Neural crest cell (in vitro differentiated cells): ENCODE results near the gene KASH5. TPM values are rescaled to one million over a fixed set of nuclear protein-coding genes. Genes with fewer than 3 reads are reported as not detected.

Source experiments
- DNase-seq: peaks from one replicate; pipeline ENCODE4 v3.0.0; 2021; ENCODE audit warnings: low read depth, mixed read lengths, low spot score
- H3K27ac Mint-ChIP-seq: one replicate; pipeline ENCODE4 v1.8.0; 2021; ENCODE audit warnings: mild to moderate bottlenecking, mixed read lengths; ENCODE audit not compliant: unreplicated experiment
- H3K27me3 Mint-ChIP-seq: 2 replicates; pipeline ENCODE4 v1.8.0; 2021; ENCODE audit warnings: low read depth, mild to moderate bottlenecking, mixed read lengths
- H3K36me3 Mint-ChIP-seq: 2 replicates; pipeline ENCODE4 v1.8.0; 2021; ENCODE audit warnings: low read depth, mild to moderate bottlenecking, mixed read lengths
- H3K4me1 Mint-ChIP-seq: 2 replicates; pipeline ENCODE4 v1.8.0; 2021; ENCODE audit warnings: mixed read lengths
- H3K4me3 Mint-ChIP-seq: one replicate; pipeline ENCODE4 v1.8.0; 2021; ENCODE audit warnings: mild to moderate bottlenecking, mixed read lengths
- H3K9me3 Mint-ChIP-seq: 2 replicates; pipeline ENCODE4 v1.8.0; 2021; ENCODE audit warnings: mixed read lengths
- total RNA-seq: library from RNA; stranded (reverse); gene quantifications from 2 replicates; pipeline ENCODE4 v1.2.1, GENCODE V29; 2021
- TF ChIP-seq, protein P1 (sequence below): fragments of 200-600 bp; sonication (generic); conservative IDR thresholded peaks from 2 replicates; pipeline ENCODE4 v1.5.0; 2021; ENCODE audit warnings: antibody characterized with exemption, mild to moderate bottlenecking

Gene KASH5
- total RNA-seq, 1 donor from 2014 or later, result not detected

DNA sequence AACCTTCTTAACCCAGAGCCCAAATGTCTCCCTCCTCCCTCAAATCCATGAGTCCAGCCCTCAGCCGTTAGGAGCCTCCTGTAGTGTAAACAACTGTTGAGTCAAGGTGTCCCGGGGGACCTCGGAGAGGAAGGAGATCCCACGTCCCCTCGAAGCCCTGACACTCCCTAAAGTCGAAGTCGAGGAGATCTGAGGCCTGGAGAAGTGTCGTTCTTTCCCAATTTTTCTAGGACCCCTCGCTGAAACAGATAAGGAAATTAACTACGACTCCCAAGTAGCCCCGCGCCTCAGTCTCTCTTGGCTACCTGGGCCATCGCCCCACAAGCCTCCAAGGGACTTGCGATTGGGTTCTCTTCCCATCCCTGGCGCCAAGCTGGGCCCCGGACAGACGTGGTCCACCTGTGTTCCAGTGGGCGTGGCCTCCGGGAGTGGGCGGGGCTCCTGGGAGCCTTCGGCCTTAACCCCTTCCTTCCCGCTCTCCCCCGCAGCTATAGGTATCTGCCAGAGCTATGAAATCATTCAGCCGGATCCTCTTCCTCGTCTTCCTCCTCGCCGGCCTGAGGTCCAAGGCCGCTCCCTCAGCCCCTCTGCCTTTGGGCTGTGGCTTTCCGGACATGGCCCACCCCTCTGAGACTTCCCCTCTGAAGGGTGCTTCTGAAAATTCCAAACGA is 38.0 kb downstream of the KASH5 start:
- H3K9me3 Mint-ChIP-seq, result no peaks in the 10 kb centered on the region
- no peak overlapping the region for H3K27ac Mint-ChIP-seq
- H3K27me3 Mint-ChIP-seq, result peaks cover 97% of the 10 kb centered on the region
- peaks cover 37% of the 10 kb centered on the region for H3K4me1 Mint-ChIP-seq
- DNase-seq, result no peak
- TF ChIP-seq, protein P1, sequence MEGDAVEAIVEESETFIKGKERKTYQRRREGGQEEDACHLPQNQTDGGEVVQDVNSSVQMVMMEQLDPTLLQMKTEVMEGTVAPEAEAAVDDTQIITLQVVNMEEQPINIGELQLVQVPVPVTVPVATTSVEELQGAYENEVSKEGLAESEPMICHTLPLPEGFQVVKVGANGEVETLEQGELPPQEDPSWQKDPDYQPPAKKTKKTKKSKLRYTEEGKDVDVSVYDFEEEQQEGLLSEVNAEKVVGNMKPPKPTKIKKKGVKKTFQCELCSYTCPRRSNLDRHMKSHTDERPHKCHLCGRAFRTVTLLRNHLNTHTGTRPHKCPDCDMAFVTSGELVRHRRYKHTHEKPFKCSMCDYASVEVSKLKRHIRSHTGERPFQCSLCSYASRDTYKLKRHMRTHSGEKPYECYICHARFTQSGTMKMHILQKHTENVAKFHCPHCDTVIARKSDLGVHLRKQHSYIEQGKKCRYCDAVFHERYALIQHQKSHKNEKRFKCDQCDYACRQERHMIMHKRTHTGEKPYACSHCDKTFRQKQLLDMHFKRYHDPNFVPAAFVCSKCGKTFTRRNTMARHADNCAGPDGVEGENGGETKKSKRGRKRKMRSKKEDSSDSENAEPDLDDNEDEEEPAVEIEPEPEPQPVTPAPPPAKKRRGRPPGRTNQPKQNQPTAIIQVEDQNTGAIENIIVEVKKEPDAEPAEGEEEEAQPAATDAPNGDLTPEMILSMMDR, result no peak
- H3K4me3 Mint-ChIP-seq, result no peak overlapping the region
- H3K36me3 Mint-ChIP-seq, result no peaks in the 10 kb centered on the region

DNA sequence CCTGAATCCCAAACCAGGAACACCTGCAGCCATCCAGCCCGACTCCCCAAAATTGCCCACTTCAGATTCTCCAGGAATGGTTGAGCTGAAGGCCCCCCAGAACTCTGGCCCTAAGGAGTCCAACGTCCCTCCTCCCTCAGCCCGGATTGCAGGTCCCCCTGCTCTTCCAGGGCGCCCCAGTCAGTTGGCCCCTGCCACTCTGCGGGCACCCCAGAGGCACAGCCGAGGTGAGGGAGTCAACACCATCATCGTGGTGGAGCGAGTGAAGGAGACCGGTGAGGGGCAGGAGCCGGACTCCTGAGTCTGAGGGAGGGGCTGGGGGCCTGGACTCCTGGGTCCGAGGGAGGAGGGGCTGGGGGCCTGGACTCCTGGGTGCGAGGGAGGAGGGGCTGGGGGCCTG is 39.3 kb downstream of the KASH5 start:
- no peaks in the 10 kb centered on the region for H3K36me3 Mint-ChIP-seq
- DNase-seq, result no peak
- peaks cover 30% of the 10 kb centered on the region for H3K4me1 Mint-ChIP-seq
- H3K27ac Mint-ChIP-seq, result no peak overlapping the region
- no peaks in the 10 kb centered on the region for H3K9me3 Mint-ChIP-seq
- H3K27me3 Mint-ChIP-seq, result peaks cover 97% of the 10 kb centered on the region
- TF ChIP-seq, protein P1, result no peak
- no peak overlapping the region for H3K4me3 Mint-ChIP-seq

DNA sequence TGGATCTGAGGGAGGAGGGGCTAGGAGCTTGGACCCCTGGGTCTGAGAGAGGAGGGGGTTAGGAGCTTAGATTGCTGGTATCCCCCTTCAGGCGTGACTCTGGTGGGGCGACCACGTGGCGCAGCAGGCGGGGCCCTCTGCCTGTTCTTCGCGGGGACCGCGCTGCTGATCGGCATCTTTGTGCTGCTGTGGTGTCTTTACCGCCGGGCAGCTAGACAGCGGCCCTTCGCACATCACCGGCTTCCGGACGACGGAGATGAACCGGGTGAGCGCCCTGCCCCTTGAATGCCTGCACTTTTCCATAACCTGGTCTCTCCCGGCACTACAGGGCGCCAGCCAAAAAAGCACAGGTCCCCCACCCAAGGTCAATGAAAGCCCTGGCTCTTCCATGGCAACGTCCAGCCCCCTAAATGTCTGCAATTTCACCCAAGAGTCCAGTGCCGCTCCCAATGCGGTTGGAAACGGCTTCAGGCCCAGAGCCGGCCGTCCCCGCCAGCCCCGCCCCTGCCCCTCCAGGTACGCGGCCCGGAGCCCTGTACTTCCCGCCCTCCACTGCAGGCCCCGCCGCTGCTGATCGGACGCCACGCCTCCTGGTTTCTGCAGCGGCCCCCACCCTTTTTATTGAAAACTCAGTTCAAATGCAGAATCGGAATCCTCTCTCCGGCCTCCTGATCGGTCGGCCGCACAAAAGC is 40.0 kb downstream of the KASH5 start:
- Mint-ChIP-seq H3K27ac (no peak overlapping the region), H3K4me3 (peak overlapping the region; percentile 47), H3K9me3 (no peaks in the 10 kb centered on the region)

DNA sequence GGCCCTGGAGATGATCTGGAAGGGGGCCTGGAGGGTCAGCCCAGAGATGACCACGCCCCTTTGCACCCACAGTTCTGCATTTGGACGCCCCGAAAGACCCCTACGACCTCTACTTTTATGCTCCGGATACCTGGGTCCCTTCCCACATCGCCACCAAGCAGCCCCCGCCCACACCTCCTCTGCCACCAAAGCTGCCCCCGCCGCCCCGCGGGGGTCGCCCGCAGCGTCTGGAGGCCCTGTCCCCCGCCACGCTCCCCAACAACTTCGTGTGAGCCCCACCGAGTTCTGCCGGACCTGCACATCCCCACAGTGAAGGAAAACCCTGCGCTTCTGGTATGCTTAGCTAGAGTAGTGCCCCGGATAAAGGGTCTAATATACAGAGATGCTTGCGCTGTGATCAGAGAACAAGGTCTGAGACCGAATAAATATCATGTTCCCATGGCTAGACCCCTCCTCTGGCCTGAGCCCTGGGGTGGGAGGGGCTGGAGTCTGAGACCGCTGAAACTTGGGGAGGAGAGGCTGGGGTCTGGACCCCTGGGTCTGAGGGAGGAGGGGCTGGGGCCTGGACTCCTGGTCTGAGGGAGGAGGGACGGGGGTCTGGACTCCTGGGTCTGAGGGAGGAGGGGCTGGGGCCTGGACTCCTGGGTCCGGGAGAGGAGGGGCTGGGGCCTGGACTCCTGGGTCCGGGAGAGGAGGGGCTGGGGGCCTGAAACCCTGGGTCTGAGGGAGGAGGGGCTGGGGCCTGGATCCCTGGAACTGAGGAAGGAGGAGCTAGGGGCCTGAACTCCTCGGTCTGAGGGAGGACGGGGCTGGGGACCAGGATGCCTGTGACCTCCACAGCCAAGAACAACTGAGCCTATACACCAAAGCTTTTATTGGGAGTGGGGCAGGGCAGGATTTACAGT is 40.8 kb downstream of the KASH5 start:
- Mint-ChIP-seq H3K4me3 (no peak overlapping the region), H3K4me1 (peaks cover 22% of the 10 kb centered on the region), H3K36me3 (no peaks in the 10 kb centered on the region), H3K27ac (no peak overlapping the region), H3K9me3 (no peaks in the 10 kb centered on the region), H3K27me3 (peaks cover 99% of the 10 kb centered on the region)
- no peak for DNase-seq
- TF ChIP-seq, protein P1, result no peak

More for the DNA sequence above, 40.0 kb downstream of the KASH5 start:
- Mint-ChIP-seq H3K36me3 (no peaks in the 10 kb centered on the region), H3K27me3 (peaks cover 99% of the 10 kb centered on the region), H3K4me1 (peaks cover 26% of the 10 kb centered on the region)
- TF ChIP-seq, protein P1, result no peak
- DNase-seq, result no peak

DNA sequence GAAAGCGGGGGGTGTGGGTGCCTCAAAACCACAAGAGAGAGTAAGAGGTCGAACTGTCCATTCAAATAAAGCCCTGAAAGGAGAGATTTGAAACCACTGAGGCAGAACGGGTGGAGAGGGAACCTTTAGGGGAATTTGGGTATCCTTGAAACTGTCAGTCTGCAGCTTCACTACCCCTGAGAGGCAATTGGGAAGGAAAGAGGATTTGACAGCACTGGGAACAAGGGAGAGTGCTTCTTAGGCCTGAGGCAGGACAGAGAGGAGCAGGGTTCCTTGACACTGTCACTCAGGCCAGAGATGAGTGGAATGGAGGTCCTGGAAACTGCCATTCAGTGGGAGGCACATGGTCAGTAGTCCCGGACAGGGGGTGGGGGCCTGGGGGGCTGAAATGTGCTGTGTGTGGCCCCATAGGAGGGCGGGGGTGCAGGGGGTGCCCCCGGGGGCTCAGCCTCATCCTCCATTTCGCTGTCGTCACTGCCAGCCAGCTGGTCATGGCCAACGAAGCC is 42.2 kb downstream of the KASH5 start:
- Mint-ChIP-seq H3K4me1 (peaks cover 21% of the 10 kb centered on the region), H3K36me3 (no peaks in the 10 kb centered on the region), H3K9me3 (no peaks in the 10 kb centered on the region), H3K4me3 (no peak overlapping the region), H3K27ac (no peak overlapping the region), H3K27me3 (peaks cover 99% of the 10 kb centered on the region)
- no peak for DNase-seq
- TF ChIP-seq, protein P1, result no peak
